CD4-positive, CD25-positive, alpha-beta regulatory T cell (primary cell): ENCODE measurements around the gene WWOX. TPM values are rescaled to one million over a fixed set of nuclear protein-coding genes. Genes with fewer than 3 reads are reported as not detected.

Source experiments
- ATAC-seq, 2 donors: fragments of 150-1000 bp; cut with Tn5 transposase; one replicate each; pipeline ENCODE4 v1.10.0; 2021; ENCODE audit warnings: low read depth in 2 of 2, moderate number of reproducible peaks in 2 of 2, moderate library complexity in 1 of 2
- DNase-seq, 3 donors: peaks; one replicate each; pipeline versions ENCODE4 v3.0.0 to v3.0.0-alpha.2; 2012 to 2022; ENCODE audit warnings: mixed read lengths in 1 of 3
- H3K27ac ChIP-seq: one replicate; pipeline ENCODE4 v1.7.0; 2013; ENCODE audit warnings: mild to moderate bottlenecking, low read length; ENCODE audit not compliant: insufficient read depth, poor library complexity, severe bottlenecking
- H3K27me3 ChIP-seq: one replicate; pipeline ENCODE4 v1.7.0; 2013; ENCODE audit warnings: low read length; ENCODE audit not compliant: control insufficient read depth, insufficient read depth
- H3K36me3 ChIP-seq: one replicate; pipeline ENCODE4 v1.7.0; 2013; ENCODE audit warnings: mild to moderate bottlenecking, low read length, moderate library complexity; ENCODE audit not compliant: control insufficient read depth, insufficient read depth
- H3K4me1 ChIP-seq: 2 replicates; pipeline ENCODE4 v1.7.0; 2013; ENCODE audit warnings: mild to moderate bottlenecking, low read length; ENCODE audit not compliant: insufficient read depth, control insufficient read depth, poor library complexity, severe bottlenecking
- H3K4me3 ChIP-seq: one replicate; pipeline ENCODE4 v1.7.0; 2013; ENCODE audit warnings: low read depth, mild to moderate bottlenecking, low read length, moderate library complexity
- H3K9me3 ChIP-seq, 2 experiments: 1 replicate in 1 of 2; 2 replicates in 1 of 2; pipeline ENCODE4 v1.7.0; 2013; ENCODE audit warnings: low read length in 2 of 2, mild to moderate bottlenecking in 1 of 2, moderate library complexity in 1 of 2; ENCODE audit not compliant: control insufficient read depth in 2 of 2
- H3K27ac Mint-ChIP-seq, 3 donors: one replicate each; pipeline ENCODE4 v1.8.0; 2020 to 2022; ENCODE audit warnings: mild to moderate bottlenecking in 3 of 3, mixed read lengths in 3 of 3, moderate library complexity in 2 of 3
- H3K27me3 Mint-ChIP-seq: one replicate; pipeline ENCODE4 v1.8.0; 2022; ENCODE audit warnings: mild to moderate bottlenecking, mixed read lengths
- H3K36me3 Mint-ChIP-seq: one replicate; pipeline ENCODE4 v1.8.0; 2020; ENCODE audit warnings: mixed read lengths
- H3K4me1 Mint-ChIP-seq, 4 donors: one replicate each; pipeline ENCODE4 v1.8.0; 2020 to 2022; ENCODE audit warnings: mixed read lengths in 4 of 4, mild to moderate bottlenecking in 1 of 4
- H3K4me3 Mint-ChIP-seq, 4 donors: one replicate each; pipeline ENCODE4 v1.8.0; 2020 to 2022; ENCODE audit warnings: mild to moderate bottlenecking in 4 of 4, mixed read lengths in 4 of 4, moderate library complexity in 3 of 4
- H3K9me3 Mint-ChIP-seq, 7 donors: one replicate each; pipeline ENCODE4 v1.8.0; 2020 to 2022; ENCODE audit warnings: mixed read lengths in 7 of 7, mild to moderate bottlenecking in 3 of 7, moderate library complexity in 2 of 7
- polyA plus RNA-seq, 4 donors: library from polyadenylated mRNA; unstranded; fragments of 300-500 nt; fragmentation: Illumina TruSeq; gene quantifications; one replicate each; pipeline ENCODE4 v1.2.3, GENCODE V29; 2021
- total RNA-seq: library from RNA; stranded (reverse); gene quantifications from one replicate; pipeline ENCODE4 v1.2.3, GENCODE V29; 2022

The WWOX gene
- total and polyA plus RNA-seq, 5 donors from 2014 or later = 10.3 to 18.6 (median 12.8) TPM

GRCh38 chr16:78283548-78284251, 184.2 kb downstream of the WWOX start:
- Mint-ChIP-seq H3K27me3 (no peaks in the 10 kb centered on the region), H3K4me3 (no peak overlapping the region), H3K36me3 (peaks cover 3% of the 10 kb centered on the region), H3K27ac (no peak overlapping the region), H3K4me1 (no peaks in the 10 kb centered on the region), H3K9me3 (no peaks in the 10 kb centered on the region)
- H3K36me3 ChIP-seq = no peaks in the 10 kb centered on the region
- no peak overlapping the region for H3K4me3 ChIP-seq
- H3K27me3 ChIP-seq = no peaks in the 10 kb centered on the region
- H3K27ac ChIP-seq = no peak overlapping the region
- ATAC-seq = no peak
- DNase-seq = no peak
- no peaks in the 10 kb centered on the region for H3K4me1 ChIP-seq
- H3K9me3 ChIP-seq = no peaks in the 10 kb centered on the region

- Mint-ChIP-seq H3K36me3 (peaks cover 3% of the 10 kb centered on the region), H3K27ac (no peak overlapping the region), H3K9me3 (no peaks in the 10 kb centered on the region), H3K4me1 (no peaks in the 10 kb centered on the region), H3K27me3 (no peaks in the 10 kb centered on the region), H3K4me3 (no peak overlapping the region)
- no peaks in the 10 kb centered on the region for H3K36me3 ChIP-seq
- H3K4me3 ChIP-seq = no peak overlapping the region
- H3K27me3 ChIP-seq = no peaks in the 10 kb centered on the region
- H3K27ac ChIP-seq = no peak overlapping the region
- H3K9me3 ChIP-seq = no peaks in the 10 kb centered on the region
- no peaks in the 10 kb centered on the region for H3K4me1 ChIP-seq
- ATAC-seq (no peak), DNase-seq (no peak)
Observed at GRCh38 chr16:78284326-78284725, 184.9 kb downstream of the WWOX start.

DNA sequence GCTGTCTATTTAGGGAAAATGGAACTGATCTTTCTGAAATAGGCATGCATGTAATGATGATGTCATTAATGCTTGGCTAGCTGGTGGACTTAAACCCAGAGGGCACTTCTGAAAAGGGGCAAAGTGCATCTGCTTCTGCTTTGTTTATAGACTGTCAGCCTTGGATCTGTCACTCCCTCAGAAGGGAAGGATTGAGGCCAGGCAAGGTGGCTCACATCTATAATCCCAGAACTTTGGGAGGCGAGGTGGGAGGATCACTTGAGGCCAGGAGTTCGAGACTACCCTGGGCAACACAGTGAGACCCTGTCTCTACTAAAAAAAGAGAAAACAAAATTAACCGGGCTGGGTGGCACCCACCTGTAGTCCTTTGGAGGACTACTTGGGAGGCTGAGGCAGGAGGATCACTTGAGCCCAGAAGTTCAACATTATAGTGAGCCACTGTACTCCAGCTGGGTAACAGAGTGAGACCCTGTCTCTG, 185.5 kb downstream of the WWOX start:
- H3K4me1 Mint-ChIP-seq = no peaks in the 10 kb centered on the region
- no peak overlapping the region for H3K27ac Mint-ChIP-seq
- no peaks in the 10 kb centered on the region for H3K9me3 Mint-ChIP-seq
- H3K4me3 Mint-ChIP-seq = no peak overlapping the region
- H3K36me3 ChIP-seq = no peaks in the 10 kb centered on the region
- H3K9me3 ChIP-seq = no peaks in the 10 kb centered on the region
- no peaks in the 10 kb centered on the region for H3K27me3 ChIP-seq
- H3K27ac ChIP-seq = no peak overlapping the region
- H3K27me3 Mint-ChIP-seq = no peaks in the 10 kb centered on the region
- DNase-seq = no peak
- no peak overlapping the region for H3K4me3 ChIP-seq
- no peak for ATAC-seq
- H3K4me1 ChIP-seq = no peaks in the 10 kb centered on the region
- peaks cover 3% of the 10 kb centered on the region for H3K36me3 Mint-ChIP-seq

GRCh38 chr16:78285437-78285922, 186.0 kb downstream of the WWOX start:
- Mint-ChIP-seq H3K9me3 (no peaks in the 10 kb centered on the region), H3K27me3 (no peaks in the 10 kb centered on the region), H3K36me3 (no peaks in the 10 kb centered on the region), H3K27ac (no peak overlapping the region), H3K4me1 (no peaks in the 10 kb centered on the region), H3K4me3 (no peak overlapping the region)
- Histone ChIP-seq H3K27me3 (no peaks in the 10 kb centered on the region), H3K36me3 (no peaks in the 10 kb centered on the region), H3K9me3 (no peaks in the 10 kb centered on the region), H3K27ac (no peak overlapping the region), H3K4me1 (no peaks in the 10 kb centered on the region), H3K4me3 (no peak overlapping the region)
- ATAC-seq (no peak), DNase-seq (no peak)

DNA sequence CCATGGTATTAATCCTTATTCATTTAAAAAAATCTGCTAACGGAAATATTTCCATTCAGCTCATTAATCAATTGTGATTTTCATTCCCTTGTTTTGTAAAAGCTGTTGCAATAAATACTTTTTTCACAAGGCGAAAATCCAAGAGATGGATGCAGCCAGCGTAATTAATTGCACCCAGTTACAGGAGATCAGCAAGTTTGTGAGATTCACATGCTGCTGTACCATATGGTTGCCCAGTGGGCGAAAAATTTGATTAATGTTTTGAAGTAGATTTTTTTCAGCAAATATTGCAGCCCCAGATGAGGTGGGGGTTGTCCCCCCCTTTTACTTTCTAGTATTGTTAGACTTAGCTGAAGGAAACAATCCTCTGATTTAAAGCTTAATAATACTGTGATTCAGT, 186.6 kb downstream of the WWOX start:
- no peaks in the 10 kb centered on the region for H3K4me1 Mint-ChIP-seq
- no peaks in the 10 kb centered on the region for H3K27me3 Mint-ChIP-seq
- no peak overlapping the region for H3K27ac Mint-ChIP-seq
- H3K9me3 Mint-ChIP-seq = no peaks in the 10 kb centered on the region
- Histone ChIP-seq H3K36me3 (no peaks in the 10 kb centered on the region), H3K27ac (no peak overlapping the region), H3K9me3 (no peaks in the 10 kb centered on the region), H3K27me3 (no peaks in the 10 kb centered on the region), H3K4me1 (no peaks in the 10 kb centered on the region), H3K4me3 (no peak overlapping the region)
- H3K36me3 Mint-ChIP-seq = no peaks in the 10 kb centered on the region
- no peak overlapping the region for H3K4me3 Mint-ChIP-seq
- no peak for ATAC-seq
- no peak for DNase-seq

- no peaks in the 10 kb centered on the region for H3K4me1 ChIP-seq
- ATAC-seq = no peak
- H3K36me3 Mint-ChIP-seq = peaks cover under 1% of the 10 kb centered on the region
- H3K27me3 ChIP-seq = no peaks in the 10 kb centered on the region
- no peaks in the 10 kb centered on the region for H3K27me3 Mint-ChIP-seq
- no peak overlapping the region for H3K27ac ChIP-seq
- no peak overlapping the region for H3K27ac Mint-ChIP-seq
- no peak for DNase-seq
- H3K4me3 ChIP-seq = no peak overlapping the region
- no peak overlapping the region for H3K4me3 Mint-ChIP-seq
- H3K36me3 ChIP-seq = no peaks in the 10 kb centered on the region
- no peaks in the 10 kb centered on the region for H3K9me3 ChIP-seq
- peaks cover 0 to 1% (median 0%) of the 10 kb centered on the region in 7 donors for H3K9me3 Mint-ChIP-seq
- H3K4me1 Mint-ChIP-seq = peaks cover 0 to 5% (median 0%) of the 10 kb centered on the region in 4 donors
Observed at GRCh38 chr16:78288888-78289287, 189.4 kb downstream of the WWOX start.

DNA sequence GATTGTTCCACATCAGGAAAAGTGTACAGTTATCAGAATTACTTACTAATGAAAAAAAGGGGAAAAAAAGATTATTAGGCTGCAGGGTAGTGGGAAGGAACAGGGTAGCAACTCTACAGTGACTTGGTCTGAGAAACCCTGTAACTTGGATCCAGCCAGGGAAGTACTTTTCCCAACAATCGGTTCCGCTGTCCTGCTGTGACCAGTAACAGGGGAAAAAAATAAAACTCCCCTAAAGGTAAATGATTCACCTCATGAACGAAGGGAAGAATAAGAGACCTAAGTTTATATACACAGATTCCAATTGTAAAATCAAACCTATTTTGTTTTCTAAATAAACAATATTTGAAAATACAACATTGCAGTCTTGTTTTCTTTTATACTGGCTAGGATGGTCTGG, 189.9 kb downstream of the WWOX start:
- Histone ChIP-seq H3K4me1 (no peaks in the 10 kb centered on the region), H3K27ac (no peak overlapping the region), H3K9me3 (no peaks in the 10 kb centered on the region), H3K27me3 (no peaks in the 10 kb centered on the region), H3K36me3 (no peaks in the 10 kb centered on the region), H3K4me3 (no peak overlapping the region)
- H3K27ac Mint-ChIP-seq = no peak overlapping the region
- H3K27me3 Mint-ChIP-seq = no peaks in the 10 kb centered on the region
- ATAC-seq = no peak
- peaks cover 0 to 2% (median 0%) of the 10 kb centered on the region in 7 donors for H3K9me3 Mint-ChIP-seq
- H3K4me3 Mint-ChIP-seq = no peak overlapping the region
- DNase-seq = no peak
- peaks cover 0 to 5% (median 0%) of the 10 kb centered on the region in 4 donors for H3K4me1 Mint-ChIP-seq
- H3K36me3 Mint-ChIP-seq = peaks cover 4% of the 10 kb centered on the region

DNA sequence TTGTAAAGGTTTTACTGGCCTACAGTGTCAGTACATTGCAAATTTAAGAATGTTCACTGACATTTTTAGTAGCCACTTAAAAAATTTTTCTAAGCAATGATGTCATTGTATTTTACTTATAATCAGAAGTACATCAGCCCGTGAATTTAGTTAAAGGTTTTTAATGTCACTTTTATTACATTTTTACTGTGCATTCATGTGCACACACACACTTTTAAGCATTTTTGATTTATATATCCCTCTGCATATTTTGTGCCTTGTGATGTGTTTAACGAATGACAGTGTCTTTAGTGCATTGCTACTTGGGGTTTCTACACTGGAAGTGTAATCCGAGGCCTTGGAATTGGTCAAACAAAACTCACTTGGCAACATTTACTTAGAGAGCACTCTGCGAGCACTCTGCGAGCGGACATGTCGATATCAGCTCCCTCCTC, 190.4 kb downstream of the WWOX start:
- Mint-ChIP-seq H3K4me3 (no peak overlapping the region), H3K27ac (no peak overlapping the region), H3K36me3 (peaks cover 4% of the 10 kb centered on the region), H3K9me3 (peaks cover 0 to 2% (median 0%) of the 10 kb centered on the region in 7 donors), H3K27me3 (no peaks in the 10 kb centered on the region), H3K4me1 (peaks cover 0 to 5% (median 0%) of the 10 kb centered on the region in 4 donors)
- Histone ChIP-seq H3K4me1 (no peaks in the 10 kb centered on the region), H3K36me3 (no peaks in the 10 kb centered on the region), H3K27me3 (no peaks in the 10 kb centered on the region), H3K4me3 (no peak overlapping the region), H3K9me3 (no peaks in the 10 kb centered on the region), H3K27ac (no peak overlapping the region)
- no peak for DNase-seq
- ATAC-seq = no peak
